ENCODE data around the gene FOXD1. TPM values are rescaled to one million over a fixed set of nuclear protein-coding genes. Genes with fewer than 3 reads are reported as not detected.

Gene FOXD1
- total RNA-seq, 4 donors from 2014 or later, result 0.33 to 0.49 (median 0.41) TPM; not detected in 1

DNA sequence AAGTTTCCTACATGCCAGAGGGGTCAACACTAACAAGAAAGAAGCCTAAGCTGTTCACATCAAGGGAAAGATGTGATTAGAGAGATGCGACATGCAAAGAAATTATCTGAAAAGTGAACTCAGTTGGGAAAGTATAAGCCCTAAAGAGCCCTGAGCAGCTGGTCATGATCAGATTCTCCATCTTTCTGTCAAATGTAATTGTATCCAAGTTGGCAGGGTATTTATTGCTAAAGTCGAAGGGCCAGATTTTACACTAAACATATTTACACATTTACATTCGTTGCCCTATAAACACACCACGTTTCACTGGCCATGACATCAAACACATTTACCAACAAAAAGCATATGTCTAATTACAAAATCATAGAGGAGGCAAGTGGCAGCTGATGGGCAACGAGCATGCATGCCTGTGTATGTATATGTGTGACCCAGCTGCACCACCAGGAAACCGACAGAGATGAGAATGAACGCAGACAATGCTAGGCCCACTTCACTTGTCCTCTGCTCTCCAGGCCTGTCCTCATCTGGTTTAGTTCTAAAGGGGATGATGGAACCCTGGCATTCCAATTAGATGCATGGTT, 6.3 kb downstream of the FOXD1 start:
- no peak for ATAC-seq
- intact Hi-C loops (cut with DNase I; ENCODE audit: low total_unique reads), result no loop called here

DNA sequence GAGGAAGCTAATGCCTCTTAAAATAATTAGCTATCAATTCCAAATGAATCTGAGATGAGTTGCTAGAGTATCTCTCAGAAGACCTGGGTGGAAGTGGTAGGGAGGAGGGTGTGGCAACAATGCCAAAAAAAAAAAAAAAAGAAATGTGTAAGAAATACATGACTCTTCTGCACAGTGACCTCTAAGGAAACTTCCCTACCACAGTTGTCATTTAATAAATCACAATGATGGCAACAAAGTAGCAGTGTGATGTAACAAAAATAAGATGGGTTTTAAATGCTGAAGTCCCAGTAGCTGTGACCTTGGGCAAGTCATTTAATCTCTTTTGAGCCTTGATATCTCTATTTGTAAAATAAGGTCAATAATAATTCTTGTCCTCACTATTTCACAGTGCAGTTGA, 7.2 kb downstream of the FOXD1 start:
- ATAC-seq (no peak), DNase-seq (no peak)
- no peak for TF ChIP-seq POLR2A (IDR thresholded peaks at IDR 0.05)
- TF ChIP-seq, protein P1, sequence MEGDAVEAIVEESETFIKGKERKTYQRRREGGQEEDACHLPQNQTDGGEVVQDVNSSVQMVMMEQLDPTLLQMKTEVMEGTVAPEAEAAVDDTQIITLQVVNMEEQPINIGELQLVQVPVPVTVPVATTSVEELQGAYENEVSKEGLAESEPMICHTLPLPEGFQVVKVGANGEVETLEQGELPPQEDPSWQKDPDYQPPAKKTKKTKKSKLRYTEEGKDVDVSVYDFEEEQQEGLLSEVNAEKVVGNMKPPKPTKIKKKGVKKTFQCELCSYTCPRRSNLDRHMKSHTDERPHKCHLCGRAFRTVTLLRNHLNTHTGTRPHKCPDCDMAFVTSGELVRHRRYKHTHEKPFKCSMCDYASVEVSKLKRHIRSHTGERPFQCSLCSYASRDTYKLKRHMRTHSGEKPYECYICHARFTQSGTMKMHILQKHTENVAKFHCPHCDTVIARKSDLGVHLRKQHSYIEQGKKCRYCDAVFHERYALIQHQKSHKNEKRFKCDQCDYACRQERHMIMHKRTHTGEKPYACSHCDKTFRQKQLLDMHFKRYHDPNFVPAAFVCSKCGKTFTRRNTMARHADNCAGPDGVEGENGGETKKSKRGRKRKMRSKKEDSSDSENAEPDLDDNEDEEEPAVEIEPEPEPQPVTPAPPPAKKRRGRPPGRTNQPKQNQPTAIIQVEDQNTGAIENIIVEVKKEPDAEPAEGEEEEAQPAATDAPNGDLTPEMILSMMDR (IDR thresholded peaks at IDR 0.05 in 4 of 5, conservative IDR thresholded peaks at IDR 0.05 in 1 of 5), result no peak
- intact Hi-C loops (cut with DNase I; ENCODE audit: low total_unique reads), result no loop called here
- H3K36me3 ChIP-seq, result no peaks in the 10 kb centered on the region
- in situ Hi-C loops (cut with MboI; ENCODE audit: low sequenced_read_pairs in 4 of 4), result loop anchor here in 2 of 4 donors (25.0 kb wide), 1 partner anchor 229 kb away; no protein-coding TSS in a partner anchor
- no peak overlapping the region for H3K4me3 ChIP-seq
- no peaks in the 10 kb centered on the region for H3K9me3 ChIP-seq
- peaks cover 95 to 98% (median 97%) of the 10 kb centered on the region in 3 donors for H3K27me3 ChIP-seq
- peaks cover 5 to 11% of the 10 kb centered on the region in 2 donors for H3K4me1 ChIP-seq
- H3K27ac ChIP-seq, result no peak overlapping the region

More for the DNA sequence above, 6.3 kb downstream of the FOXD1 start:
- Histone ChIP-seq H3K4me1 (peaks cover 4 to 5% of the 10 kb centered on the region in 2 donors), H3K36me3 (no peaks in the 10 kb centered on the region), H3K27ac (no peak overlapping the region), H3K27me3 (peaks cover 91 to 94% (median 93%) of the 10 kb centered on the region in 3 donors), H3K9me3 (no peaks in the 10 kb centered on the region), H3K4me3 (no peak overlapping the region)
- in situ Hi-C loops (cut with MboI; ENCODE audit: low sequenced_read_pairs in 4 of 4), result loop anchor here in 2 of 4 donors (25.0 kb wide), 1 partner anchor 230 kb away; no protein-coding TSS in a partner anchor
- no peak for DNase-seq
- no peak for TF ChIP-seq POLR2A (IDR thresholded peaks at IDR 0.05)
- TF ChIP-seq, protein P1 (IDR thresholded peaks at IDR 0.05 in 4 of 5, conservative IDR thresholded peaks at IDR 0.05 in 1 of 5), result no peak

DNA sequence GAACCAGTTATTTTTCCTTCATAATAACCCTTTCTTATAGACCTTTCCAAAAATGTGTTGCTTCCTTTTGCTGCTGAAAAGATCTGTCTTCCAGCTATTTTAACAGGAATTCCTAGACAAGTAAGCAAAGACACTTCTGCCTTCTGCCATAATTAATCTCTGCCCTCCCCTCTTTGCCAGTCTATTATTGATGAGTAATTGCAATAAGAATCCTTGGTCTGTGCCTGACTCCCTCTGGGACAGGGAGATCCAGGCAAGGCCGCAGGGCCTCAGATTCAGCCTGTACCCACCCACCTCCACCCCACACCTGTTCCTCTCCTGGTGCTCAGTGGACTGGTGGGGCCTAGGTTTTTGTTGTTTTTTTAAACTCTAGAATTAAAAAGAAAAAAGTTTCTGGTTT, 8.3 kb downstream of the FOXD1 start:
- Histone ChIP-seq H3K9me3 (no peaks in the 10 kb centered on the region), H3K27me3 (peaks cover 95 to 98% (median 97%) of the 10 kb centered on the region in 3 donors), H3K4me1 (peaks cover 5 to 11% of the 10 kb centered on the region in 2 donors), H3K27ac (no peak overlapping the region), H3K4me3 (no peak overlapping the region), H3K36me3 (no peaks in the 10 kb centered on the region)
- intact Hi-C loops (cut with DNase I; ENCODE audit: low total_unique reads) (no loop called here), in situ Hi-C loops (cut with MboI; ENCODE audit: low sequenced_read_pairs in 4 of 4) (loop anchor here in 2 of 4 donors (25.0 kb wide), 1 partner anchor 228 kb away; no protein-coding TSS in a partner anchor)
- no peak for TF ChIP-seq POLR2A (IDR thresholded peaks at IDR 0.05)
- TF ChIP-seq, protein P1 (IDR thresholded peaks at IDR 0.05 in 4 of 5, conservative IDR thresholded peaks at IDR 0.05 in 1 of 5), result no peak
- no peak for DNase-seq
- no peak for ATAC-seq

DNA sequence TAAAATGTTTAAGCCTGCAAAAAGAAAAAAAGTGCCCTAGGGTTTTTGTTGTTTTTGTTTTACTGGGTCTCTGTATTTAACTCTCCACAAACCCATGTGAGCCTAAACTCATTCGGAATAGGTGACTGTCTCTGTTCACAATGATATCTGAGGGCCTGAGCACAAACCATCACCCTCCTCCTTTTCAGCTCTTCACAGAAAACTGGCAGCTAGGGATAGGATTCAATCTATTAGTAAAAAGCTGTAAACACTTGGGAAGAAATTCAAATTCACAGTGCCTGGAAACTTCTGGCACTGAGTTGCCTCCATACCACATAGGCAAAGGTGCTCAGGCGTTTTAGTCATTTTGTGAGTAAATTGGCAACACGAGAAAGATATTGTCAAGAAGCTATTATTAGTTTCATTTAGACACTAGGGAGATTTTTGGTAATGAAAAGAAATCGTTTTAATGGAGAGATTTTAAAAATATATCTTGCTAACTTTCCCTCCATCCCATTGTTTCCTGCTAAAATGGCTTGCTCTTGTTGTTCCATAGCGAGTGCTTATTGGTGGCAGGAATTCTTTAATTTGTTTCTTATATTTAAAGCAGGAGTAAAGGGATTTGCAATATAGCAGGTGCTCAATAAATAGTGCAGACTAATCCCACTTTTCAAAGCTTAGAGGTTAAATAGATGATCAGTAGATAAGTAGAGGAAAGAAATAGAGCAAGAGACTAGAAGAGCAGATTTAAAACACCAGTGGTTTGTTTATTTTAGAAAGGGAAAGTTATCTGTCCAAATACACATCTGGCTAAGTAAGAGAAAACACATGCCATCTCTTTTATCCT, 9.7 kb downstream of the FOXD1 start:
- H3K4me1 ChIP-seq, result peaks cover 5 to 11% of the 10 kb centered on the region in 2 donors
- no peak overlapping the region for H3K4me3 ChIP-seq
- no peaks in the 10 kb centered on the region for H3K36me3 ChIP-seq
- ATAC-seq, result no peak
- DNase-seq, result no peak
- no peak overlapping the region for H3K27ac ChIP-seq
- no peak for TF ChIP-seq POLR2A (IDR thresholded peaks at IDR 0.05)
- TF ChIP-seq, protein P1 (IDR thresholded peaks at IDR 0.05 in 4 of 5, conservative IDR thresholded peaks at IDR 0.05 in 1 of 5), result no peak
- H3K9me3 ChIP-seq, result no peaks in the 10 kb centered on the region
- intact Hi-C loops (cut with DNase I; ENCODE audit: low total_unique reads) (no loop called here), in situ Hi-C loops (cut with MboI; ENCODE audit: low sequenced_read_pairs in 4 of 4) (loop anchor here in 2 of 4 donors (25.0 kb wide), 1 partner anchor 227 kb away; no protein-coding TSS in a partner anchor)
- peaks cover 95 to 97% (median 96%) of the 10 kb centered on the region in 3 donors for H3K27me3 ChIP-seq
